22Rv1 (cell line): ENCODE measurements around the gene COQ2.

Experiments
- H3K27ac ChIP-seq: fragments of 450-650 bp; 2 replicates; pipeline ENCODE4 v1.5.1; 2017
- CTCF ChIP-seq: fragments of 450-650 bp; IDR thresholded peaks from 2 replicates; pipeline ENCODE4 v1.5.1; 2017; ENCODE audit warnings: mild to moderate bottlenecking
- ZFX ChIP-seq: fragments of 450-650 bp; IDR thresholded peaks from 2 replicates; pipeline ENCODE4 v1.6.1; 2017; ENCODE audit warnings: antibody characterized with exemption, borderline replicate concordance

Gene COQ2

GRCh38 chr4:83232082-83232481 lies 52.5 kb downstream of the COQ2 start:
- no peak overlapping the region for H3K27ac ChIP-seq
- TF ChIP-seq CTCF, result no peak
- no peak for TF ChIP-seq ZFX

- no peak overlapping the region for H3K27ac ChIP-seq
Observed at GRCh38 chr4:83231620-83232076, 53.0 kb downstream of the COQ2 start.

DNA sequence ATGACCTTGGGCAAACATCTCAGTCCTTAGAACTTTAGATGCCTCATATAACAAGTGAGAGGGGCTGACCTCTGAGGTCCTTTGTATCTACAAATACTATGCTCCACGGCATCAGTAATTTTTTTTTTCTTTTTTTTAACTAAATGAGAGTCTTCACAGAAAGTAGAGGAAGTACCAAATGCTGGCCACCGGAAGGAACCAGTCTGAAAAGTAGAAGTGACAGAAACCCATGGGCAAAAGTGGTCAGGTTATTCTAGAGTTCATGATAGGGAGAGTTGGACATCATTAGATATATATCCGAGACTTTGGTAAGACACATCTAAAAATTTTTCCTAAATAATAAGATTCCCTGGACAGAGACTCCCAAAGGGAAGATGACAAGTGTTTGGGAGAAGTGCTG lies 53.7 kb downstream of the COQ2 start:
- no peak overlapping the region for H3K27ac ChIP-seq

More at GRCh38 chr4:83231620-83232076, 53.0 kb downstream of the COQ2 start:
- TF ChIP-seq ZFX, result no peak
- no peak for TF ChIP-seq CTCF

DNA sequence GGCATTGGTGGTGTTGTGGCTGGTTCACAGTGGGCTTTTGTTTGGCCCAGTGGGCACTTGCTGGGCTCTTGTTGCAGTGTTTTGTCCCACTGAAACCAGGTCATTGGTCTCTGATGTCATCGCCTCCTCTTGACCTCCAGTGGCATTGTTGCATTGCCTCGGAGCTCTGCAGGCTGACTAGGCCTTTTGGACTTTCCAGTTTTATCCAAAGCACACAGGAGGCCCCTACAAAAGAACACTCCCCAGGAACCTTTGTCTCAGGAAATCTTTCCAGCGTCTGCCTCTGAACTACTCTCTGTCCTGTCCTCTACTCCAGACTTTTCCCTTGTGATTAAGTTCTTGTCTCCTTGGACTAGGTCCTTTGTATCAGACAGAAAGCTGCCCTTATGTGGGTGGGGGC lies 54.8 kb downstream of the COQ2 start:
- H3K27ac ChIP-seq, result no peak overlapping the region
- TF ChIP-seq ZFX (no peak), CTCF (no peak)

More for the DNA sequence above, 53.7 kb downstream of the COQ2 start:
- TF ChIP-seq ZFX, result no peak
- no peak for TF ChIP-seq CTCF

DNA sequence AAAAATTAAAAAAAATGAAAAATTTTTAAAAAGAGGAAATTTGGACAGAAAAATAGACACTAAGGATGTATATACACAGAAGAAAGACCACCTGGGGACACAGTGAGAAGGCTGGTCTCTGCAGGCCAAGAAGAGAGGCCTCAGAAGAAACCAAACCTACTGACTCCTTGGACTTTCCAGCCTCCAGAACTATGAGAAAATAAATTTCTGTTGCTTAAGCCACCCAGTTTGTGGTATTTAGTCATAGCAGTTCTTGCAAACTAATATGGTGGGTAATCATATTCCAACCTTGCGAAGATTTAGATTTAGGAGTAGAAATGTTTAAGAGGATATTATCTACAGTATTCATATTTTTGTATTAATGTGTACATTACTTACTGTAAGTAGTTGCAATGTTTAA lies 56.4 kb downstream of the COQ2 start:
- no peak for TF ChIP-seq ZFX
- no peak for TF ChIP-seq CTCF

DNA sequence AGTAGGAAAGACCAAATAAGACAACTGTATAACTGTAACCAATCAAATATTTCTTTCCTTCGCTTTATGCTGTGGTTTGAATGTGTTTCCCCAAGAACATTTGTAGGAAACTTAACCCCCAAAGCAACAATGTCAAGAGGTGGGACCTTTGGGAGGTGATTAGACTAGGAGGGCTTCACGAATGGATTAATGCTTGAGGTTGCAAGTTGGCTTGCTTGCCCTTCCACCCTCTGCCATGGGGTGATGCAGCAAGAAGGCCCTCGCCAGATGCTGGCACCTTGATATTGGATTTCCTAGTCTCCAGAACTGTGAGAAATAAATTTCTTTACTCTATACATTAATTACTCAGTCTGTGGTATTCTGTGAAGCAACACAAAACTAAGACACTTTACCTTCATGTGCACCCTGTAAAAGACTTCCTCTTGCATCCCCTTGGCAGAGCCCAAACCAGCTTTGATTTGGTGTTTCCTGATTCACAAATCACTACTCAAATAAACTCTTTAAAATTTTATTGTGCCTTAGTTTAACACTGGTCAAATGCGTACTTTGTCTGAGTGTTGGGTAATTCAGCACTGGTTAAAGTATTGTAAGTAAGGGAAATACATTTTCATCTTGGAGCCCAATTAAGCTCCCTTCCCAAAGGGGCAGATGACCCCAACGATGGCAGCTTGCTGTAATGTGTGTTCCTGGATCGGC lies 59.9 kb downstream of the COQ2 start:
- no peak overlapping the region for H3K27ac ChIP-seq
- TF ChIP-seq ZFX (no peak), CTCF (no peak)

More for the DNA sequence above, 56.4 kb downstream of the COQ2 start:
- H3K27ac ChIP-seq, result no peak overlapping the region

GRCh38 chr4:83223781-83224180 lies 60.8 kb downstream of the COQ2 start:
- TF ChIP-seq ZFX (no peak), CTCF (no peak)
- no peak overlapping the region for H3K27ac ChIP-seq
